Measurements from ENCODE around the gene CCNY. TPM values are rescaled to one million over a fixed set of nuclear protein-coding genes. Genes with fewer than 3 reads are reported as not detected.
A peak's percentile ranks its signal among the peaks of the same experiment; 100 is the strongest.

The CCNY gene
- total and polyA plus RNA-seq, 2 of the 4 experiments (the other 2 are of a cell fraction), result 38.0 to 131 TPM

DNA sequence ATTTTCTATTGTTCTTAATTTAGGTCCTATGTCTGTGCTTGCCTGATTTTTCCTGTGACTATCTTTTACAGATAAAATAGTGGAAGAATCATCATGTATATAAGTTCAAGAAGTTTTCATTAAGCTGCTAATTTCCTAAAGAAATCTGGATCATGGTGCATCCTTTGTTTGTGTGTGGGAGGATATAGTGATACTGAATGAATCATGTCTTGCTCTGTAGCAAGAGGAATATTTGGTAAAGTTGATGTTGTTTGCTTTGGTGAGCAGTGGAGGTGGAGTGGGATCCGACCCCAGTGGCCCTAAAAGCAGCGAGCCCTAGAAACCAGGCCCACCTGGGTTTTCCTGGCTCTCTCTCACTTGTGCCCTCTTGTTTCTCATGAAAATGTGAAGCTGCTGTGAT, 83.7 kb downstream of the CCNY start:
- H2AK5ac ChIP-seq (ENCODE audit: low read depth, low read length), result peak overlapping the region; percentile 83; the same call in 1 of the 2 replicates
- H3K4ac ChIP-seq (ENCODE audit: low read depth, low read length), result peak overlapping the region; percentile 96
- H4K20me1 ChIP-seq (ENCODE audit: insufficient read depth, low read length), result peaks cover 31% of the 10 kb centered on the region
- WGBS, 2 experiments (ENCODE audit: extremely low coverage in 2 of 2, insufficient read length in 1 of 2), result 90% methylated on average over 2 of the region's 2 CpGs; no CpG with 5 or more reads in 1 of the 2 experiments
- H3K27me3 ChIP-seq (ENCODE audit: control insufficient read depth, insufficient read depth, low read length), result no peaks in the 10 kb centered on the region
- H3K4me2 ChIP-seq (ENCODE audit: low read depth, low read length), result no peak overlapping the region
- H2BK15ac ChIP-seq (ENCODE audit: low read depth, low read length), result peak overlapping the region; percentile 84; the same call in 1 of the 3 replicates
- no peaks in the 10 kb centered on the region for H3K36me3 ChIP-seq (ENCODE audit: control insufficient read depth, insufficient read depth, low read length)
- H2BK120ac ChIP-seq (ENCODE audit: low read depth, low read length), result peak overlapping the region; percentile 96
- in situ Hi-C loops (cut with MboI; ENCODE audit: low sequenced_read_pairs), result no loop called here
- peak overlapping the region; percentile 97 for H2BK20ac ChIP-seq (ENCODE audit: low read depth, low read length)
- H2BK5ac ChIP-seq (ENCODE audit: low read depth, low read length, poor library complexity, severe bottlenecking), result peak overlapping the region; percentile 25
- ATAC-seq (ENCODE audit: low read depth), result no peak
- TF ChIP-seq FOS (IDR thresholded peaks at IDR 0.05; ENCODE audit: low read depth, low read length) (no peak), RAD21 (IDR thresholded peaks at IDR 0.05; ENCODE audit: low read length) (no peak), CHD1 (IDR thresholded peaks at IDR 0.05; ENCODE audit: low read depth, low read length) (no peak), CEBPB (IDR thresholded peaks at IDR 0.05; ENCODE audit: low read depth, low read length) (peak; percentile 55; the same call in 1 of the 2 replicates), NFE2L2 (IDR thresholded peaks at IDR 0.05; ENCODE audit: low read depth, low read length) (no peak)
- peaks cover 33% of the 10 kb centered on the region for H3K4me1 ChIP-seq (ENCODE audit: control insufficient read depth, insufficient read depth, low read length)
- peak overlapping the region; percentile 39; the same call in 1 of the 2 replicates for H3K27ac ChIP-seq (ENCODE audit: insufficient read depth, low read length)
- H3K56ac ChIP-seq (ENCODE audit: extremely low read depth, insufficient read depth, low read length), result no peak overlapping the region
- H3K9ac ChIP-seq (ENCODE audit: low read depth, low read length), result no peak overlapping the region
- ChIA-PET CTCF (interaction anchor here (0.6 kb wide), 1 partner anchor 1352 kb away, joined by 6 read pairs; no protein-coding TSS in a partner anchor), POLR2A (ENCODE audit: unreplicated experiment) (no interaction called here)
- peak overlapping the region; percentile 21 for H2AK9ac ChIP-seq (replicated peaks; ENCODE audit: low read depth, low read length, poor library complexity)
- peak overlapping the region in 1 of 2 experiments; percentile 50; a peak in 1 of 4 replicates for H4K8ac ChIP-seq (ENCODE audit: low read depth in 2 of 2, low read length in 2 of 2)
- intact Hi-C loops (cut with micrococcal nuclease), result loop anchor here (5.0 to 10.0 kb wide), 2 partner anchors 95 to 187 kb away; partner anchors contain the start of gene GJD4
- peak overlapping the region; percentile 49 for H3K18ac ChIP-seq (ENCODE audit: low read depth, low read length)
- peak overlapping the region; percentile 57; the same call in 1 of the 2 replicates for H4K91ac ChIP-seq (ENCODE audit: insufficient read depth, low read depth, low read length)
- BruUV-seq (replicated peaks), result no TSS peak
- H3K4me3 ChIP-seq (ENCODE audit: insufficient read depth, low read depth, low read length), result no peak overlapping the region
- no peaks in the 10 kb centered on the region for H3K9me3 ChIP-seq (ENCODE audit: control insufficient read depth, insufficient read depth, low read length)
- peak overlapping the region; percentile 89 for H3K14ac ChIP-seq (replicated peaks; ENCODE audit: low read depth, low read length)
- no peak overlapping the region for H2AFZ ChIP-seq (replicated peaks; ENCODE audit: low read length, poor library complexity)
- dilution Hi-C loops (cut with HindIII; ENCODE audit: low sequenced_read_pairs, unreplicated experiment), result no loop called here
- peaks cover 31 to 73% of the 10 kb centered on the region in 2 experiments for H3K79me1 ChIP-seq (ENCODE audit: low read depth in 1 of 2, low read length in 2 of 2)
- peaks cover 32% of the 10 kb centered on the region for H3K9me1 ChIP-seq (ENCODE audit: insufficient read depth, low read length)
- DNase-seq, result peak; percentile 38
- peak overlapping the region; percentile 34; the same call in 1 of the 2 replicates for H4K5ac ChIP-seq (ENCODE audit: low read depth, low read length)
- peak overlapping the region; percentile 18; the same call in 1 of the 2 replicates for H3K23ac ChIP-seq (ENCODE audit: low read depth, low read length)
